ENCODE measurements around the gene REM2. TPM values are rescaled to one million over a fixed set of nuclear protein-coding genes. Genes with fewer than 3 reads are reported as not detected.

Gene REM2
- total RNA-seq, 4 donors from 2014 or later = 0.57 to 2.1 (median 1.4) TPM

- H3K9me3 ChIP-seq = no peaks in the 10 kb centered on the region
- no peaks in the 10 kb centered on the region for H3K36me3 ChIP-seq
- TF ChIP-seq POLR2A (IDR thresholded peaks at IDR 0.05) = no peak
- no peak for TF ChIP-seq CTCF (IDR thresholded peaks at IDR 0.05)
- DNase-seq = no peak
- H3K4me1 ChIP-seq = no peaks in the 10 kb centered on the region
- H3K27ac ChIP-seq = no peak overlapping the region
- H3K27me3 ChIP-seq = no peaks in the 10 kb centered on the region
- no peak overlapping the region for H3K4me3 ChIP-seq
These were observed 10.7 kb downstream of the REM2 start for GRCh38 chr14:22893706-22894105.

GRCh38 chr14:22895402-22895801, 12.4 kb downstream of the REM2 start:
- no peaks in the 10 kb centered on the region for H3K27me3 ChIP-seq
- peaks cover 0 to 2% (median 0%) of the 10 kb centered on the region in 3 donors for H3K36me3 ChIP-seq
- H3K4me1 ChIP-seq = no peaks in the 10 kb centered on the region
- no peak for DNase-seq
- TF ChIP-seq CTCF (IDR thresholded peaks at IDR 0.05) = no peak
- TF ChIP-seq POLR2A (IDR thresholded peaks at IDR 0.05) = no peak
- no peaks in the 10 kb centered on the region for H3K9me3 ChIP-seq
- H3K4me3 ChIP-seq = no peak overlapping the region
- no peak overlapping the region for H3K27ac ChIP-seq

- peak in 1 of 3 donors; percentile 0 for DNase-seq
- no peak overlapping the region for H3K4me3 ChIP-seq
- H3K9me3 ChIP-seq = no peaks in the 10 kb centered on the region
- TF ChIP-seq CTCF (IDR thresholded peaks at IDR 0.05) (no peak), POLR2A (IDR thresholded peaks at IDR 0.05) (no peak)
- no peaks in the 10 kb centered on the region for H3K4me1 ChIP-seq
- H3K27me3 ChIP-seq = no peaks in the 10 kb centered on the region
- peaks cover 0 to 11% (median 0%) of the 10 kb centered on the region in 3 donors for H3K36me3 ChIP-seq
- no peak overlapping the region for H3K27ac ChIP-seq
These were observed 13.3 kb downstream of the REM2 start for GRCh38 chr14:22896356-22896755.

GRCh38 chr14:22896760-22897159, 13.7 kb downstream of the REM2 start:
- peak in 1 of 3 donors; percentile 1 for DNase-seq
- Histone ChIP-seq H3K9me3 (no peaks in the 10 kb centered on the region), H3K4me1 (no peaks in the 10 kb centered on the region), H3K27me3 (no peaks in the 10 kb centered on the region), H3K27ac (no peak overlapping the region), H3K4me3 (no peak overlapping the region), H3K36me3 (peaks cover 0 to 15% (median 0%) of the 10 kb centered on the region in 3 donors)
- TF ChIP-seq POLR2A (IDR thresholded peaks at IDR 0.05) = no peak
- TF ChIP-seq CTCF (IDR thresholded peaks at IDR 0.05) = no peak

- peak in 1 of 3 donors; percentile 15 for DNase-seq
- H3K4me1 ChIP-seq = no peaks in the 10 kb centered on the region
- TF ChIP-seq POLR2A (IDR thresholded peaks at IDR 0.05) (no peak), CTCF (IDR thresholded peaks at IDR 0.05) (no peak)
- H3K9me3 ChIP-seq = no peaks in the 10 kb centered on the region
- H3K27ac ChIP-seq = no peak overlapping the region
- H3K4me3 ChIP-seq = no peak overlapping the region
- no peaks in the 10 kb centered on the region for H3K27me3 ChIP-seq
- H3K36me3 ChIP-seq = peaks cover 0 to 21% (median 0%) of the 10 kb centered on the region in 3 donors
These were observed 14.3 kb downstream of the REM2 start for GRCh38 chr14:22897357-22897756.

Data from Peyer's patch (tissue), 4 donors.